K562 (cell line): ENCODE results near the gene PPM1L. TPM values are rescaled to one million over a fixed set of nuclear protein-coding genes. Genes with fewer than 3 reads are reported as not detected.

ENCODE experiments used
- ATAC-seq: fragments of 200-7000 bp; cut with Tn5 transposase; 3 replicates; pipeline ENCODE4 v1.9.1; 2020; ENCODE audit warnings: moderate library complexity
- BruUV-seq: library from RNA; stranded (reverse); fragments of 400-500 nt; replicated peaks from 2 replicates; lab custom pipeline; 2021; lab: Mats Ljungman, UMichigan
- CTCF ChIA-PET: fragments of 300-600 bp; formaldehyde crosslinking; extraction: SDS; loops from one replicate; lab custom pipeline; 2021; ENCODE audit warnings: low intra/inter-chr PET ratio; lab: Yijun Ruan, JAX
- POLR2A ChIA-PET: fragments of 300-600, 350-650 bp; sonication (Branson Sonifier 250); formaldehyde crosslinking; extraction: SDS; loops from one replicate; lab custom pipeline; 2021; ENCODE audit warnings: antibody characterized with exemption, inconsistent platforms; lab: Yijun Ruan, JAX
- DNase-seq, 4 experiments: peaks; one replicate each; pipeline versions ENCODE4 v3.0.0 to v3.0.0-alpha.2; 2011 to 2018; ENCODE audit warnings: low spot score in 3 of 4, mixed read lengths in 3 of 4; ENCODE audit errors: extremely low read depth in 1 of 4
- FAIRE-seq: peaks from 2 replicates; lab custom pipeline; 2011; peaks lifted over from hg19 to GRCh38; lab: Jason Lieb, UNC
- H2AFZ ChIP-seq: 2 replicates; pipeline ENCODE4 v1.6.0; 2011; ENCODE audit warnings: low read depth, low read length, control low read depth, inconsistent platforms
- H3K27ac ChIP-seq: fragments of 200-600 bp; 3 replicates; pipeline ENCODE4 v1.8.0; 2011; ENCODE audit warnings: low read depth, mild to moderate bottlenecking, control low read depth, inconsistent platforms, low read length, moderate library complexity, mixed read lengths; ENCODE audit errors: extremely low read depth
- H3K27me3 ChIP-seq, 2 experiments: fragments of 300-600 bp in 1 of 2; 2 replicates in 1 of 2; 3 replicates in 1 of 2; pipeline versions ENCODE4 v1.6.0 to v1.8.0; 2011; ENCODE audit warnings: inconsistent platforms in 2 of 2, low read length in 2 of 2, mild to moderate bottlenecking in 1 of 2, mixed read lengths in 1 of 2, moderate library complexity in 1 of 2; ENCODE audit not compliant: control insufficient read depth in 2 of 2, insufficient read depth in 2 of 2
- H3K36me3 ChIP-seq: fragments of 300-600 bp; 3 replicates; pipeline ENCODE4 v1.8.0; 2011; ENCODE audit warnings: mild to moderate bottlenecking, low read length, inconsistent platforms; ENCODE audit not compliant: control insufficient read depth, insufficient read depth
- H3K4me1 ChIP-seq, 2 experiments: fragments of 200-600 bp in 1 of 2; replicated peaks in 1 of 2; 2 replicates in 1 of 2; 3 replicates in 1 of 2; pipeline versions ENCODE4 v1.5.1 to v1.8.0; 2011; ENCODE audit warnings: inconsistent platforms in 2 of 2, low read length in 2 of 2, mild to moderate bottlenecking in 1 of 2, mixed read lengths in 1 of 2, moderate library complexity in 1 of 2; ENCODE audit not compliant: control insufficient read depth in 2 of 2, insufficient read depth in 2 of 2
- H3K4me2 ChIP-seq: 2 replicates; pipeline ENCODE4 v1.6.1; 2011; ENCODE audit warnings: low read length, control low read depth, inconsistent platforms, mixed read lengths; ENCODE audit not compliant: insufficient read depth
- H3K4me3 ChIP-seq: fragments of 200-600 bp; sonication (generic), shearing (Covaris generic); 2 replicates; pipeline ENCODE4 v1.5.1; 2016; ENCODE audit warnings: control low read depth, inconsistent platforms
- H3K79me2 ChIP-seq: fragments of 200-600 bp; 3 replicates; pipeline ENCODE4 v1.8.0; 2011; ENCODE audit warnings: low read length, inconsistent platforms; ENCODE audit not compliant: control insufficient read depth, insufficient read depth
- H3K9ac ChIP-seq, 2 experiments: 2 replicates each; pipeline versions ENCODE4 v1.6.0 to v1.6.1; 2011; ENCODE audit warnings: low read depth in 2 of 2, low read length in 2 of 2, control low read depth in 1 of 2, inconsistent platforms in 1 of 2, mild to moderate bottlenecking in 1 of 2, mixed read lengths in 1 of 2; ENCODE audit not compliant: insufficient read depth in 1 of 2
- H3K9me1 ChIP-seq: one replicate; pipeline ENCODE4 v1.6.0; 2011; ENCODE audit warnings: inconsistent platforms, mild to moderate bottlenecking, low read length, moderate library complexity; ENCODE audit not compliant: control insufficient read depth, insufficient read depth
- H3K9me3 ChIP-seq: replicated peaks from 2 replicates; pipeline ENCODE4 v1.5.1; 2011; ENCODE audit warnings: low read depth, low read length, inconsistent platforms; ENCODE audit not compliant: control insufficient read depth, insufficient read depth
- H4K20me1 ChIP-seq: replicated peaks from 2 replicates; pipeline ENCODE4 v1.6.1; 2011; ENCODE audit warnings: low read length, inconsistent platforms, mixed read lengths; ENCODE audit not compliant: control insufficient read depth, insufficient read depth
- BCOR ChIP-seq: fragments of 450-650 bp; IDR thresholded peaks from 2 replicates; pipeline ENCODE4 v1.6.1; 2016
- FOXJ2 ChIP-seq: fragments of 200-800 bp; sonication (Bioruptor generic); IDR thresholded peaks from 2 replicates; pipeline ENCODE4 v1.6.1; 2016; ENCODE audit warnings: missing genetic modification characterization, missing compliant biosample characterization
- HCFC1 ChIP-seq: IDR thresholded peaks from 2 replicates; pipeline ENCODE4 v1.6.1; 2012; ENCODE audit warnings: low read depth, low read length, improper control_type of control experiment
- HDAC3 ChIP-seq: fragments of 450-650 bp; IDR thresholded peaks from 2 replicates; pipeline ENCODE4 v1.6.1; 2018; ENCODE audit warnings: borderline replicate concordance, mild to moderate bottlenecking, moderate library complexity; ENCODE audit not compliant: partially characterized antibody
- RBM17 ChIP-seq: fragments of 200-400 bp; formaldehyde crosslinking; IDR thresholded peaks from 2 replicates; pipeline ENCODE4 v1.6.1; 2017; ENCODE audit warnings: low read depth, mild to moderate bottlenecking, low read length, borderline replicate concordance
- THRAP3 ChIP-seq: fragments of 450-650 bp; IDR thresholded peaks from 2 replicates; pipeline ENCODE4 v1.6.1; 2016; ENCODE audit warnings: mild to moderate bottlenecking, inconsistent platforms, borderline replicate concordance
- ZNF561 ChIP-seq: fragments of 450-650 bp; formaldehyde crosslinking; conservative IDR thresholded peaks from 2 replicates; pipeline ENCODE4 v1.4.0; 2020; ENCODE audit warnings: mild to moderate bottlenecking, moderate library complexity
- WGBS: fragments of 100-300 bp; shearing (Covaris generic); methylation state at CpG from one replicate; pipeline ENCODE4 v1.1.6; 2016; ENCODE audit warnings: low coverage, mixed read lengths; ENCODE audit not compliant: insufficient coverage; ENCODE audit errors: missing lambda C conversion rate; 5-methylcytosine and 5-hydroxymethylcytosine counted together
- in situ Hi-C: fragments of 300-500 bp; cut with MboI; formaldehyde crosslinking; loops from 4 replicates; pipeline ENCODE4 v1.15.0; 2018; ENCODE audit warnings: inconsistent platforms, mixed read lengths
- intact Hi-C: fragments of 100-400 bp; cut with micrococcal nuclease; formaldehyde crosslinking; loops from 2 replicates; pipeline ENCODE4 v1.14.2; 2022
- polyA plus RNA-seq, 8 experiments: library from polyadenylated mRNA; depleted of rRNA in 4 of 8; stranded (reverse) in 5 of 8; unstranded in 3 of 8; fragments of >200 nt; fragmentation: Nextera tagmentation in 2 of 8; fragmentation: Illumina TruSeq in 1 of 8; extraction: Ambion mirVana in 2 of 8; extraction: Trizol in 1 of 8; gene quantifications; 2 replicates each; pipeline versions ENCODE4 v1.2.1 to v1.2.3, GENCODE V29; 2011 to 2014; ENCODE audit warnings: inconsistent platforms in 1 of 8, missing spikeins in 1 of 8
- total RNA-seq, 7 experiments: library from RNA; depleted of rRNA in 6 of 7; stranded (reverse); fragments of >200 nt in 6 of 7; fragmentation: Illumina TruSeq in 2 of 7; extraction: Trizol in 2 of 7; gene quantifications; 2 replicates each; pipeline versions ENCODE4 v1.2.1 to v1.2.3, GENCODE V29; 2011 to 2021; ENCODE audit warnings: low replicate concordance in 1 of 7
- TF ChIP-seq, protein P1 (sequence below): fragments of 150-350 bp; IDR thresholded peaks from 2 replicates; pipeline ENCODE4 v1.6.1; 2014; ENCODE audit warnings: low read depth, mild to moderate bottlenecking, low read length, borderline replicate concordance
- TF ChIP-seq, protein P2 (sequence below), 2 experiments: fragments of 450-650 bp in 1 of 2; sonication (generic) in 1 of 2; formaldehyde crosslinking in 1 of 2; IDR thresholded peaks; 2 replicates each; pipeline versions ENCODE4 v1.7.1 to v1.9.0; 2016 to 2022; ENCODE audit warnings: inconsistent platforms in 1 of 2, mild to moderate bottlenecking in 1 of 2, missing genetic modification reagents in 1 of 2

PPM1L gene
- total and polyA plus RNA-seq, 9 of the 15 experiments (the other 6 are each of a cell fraction or from before 2014, with no cell fraction given), result 0.01 to 0.41 (median 0.14) TPM

DNA sequence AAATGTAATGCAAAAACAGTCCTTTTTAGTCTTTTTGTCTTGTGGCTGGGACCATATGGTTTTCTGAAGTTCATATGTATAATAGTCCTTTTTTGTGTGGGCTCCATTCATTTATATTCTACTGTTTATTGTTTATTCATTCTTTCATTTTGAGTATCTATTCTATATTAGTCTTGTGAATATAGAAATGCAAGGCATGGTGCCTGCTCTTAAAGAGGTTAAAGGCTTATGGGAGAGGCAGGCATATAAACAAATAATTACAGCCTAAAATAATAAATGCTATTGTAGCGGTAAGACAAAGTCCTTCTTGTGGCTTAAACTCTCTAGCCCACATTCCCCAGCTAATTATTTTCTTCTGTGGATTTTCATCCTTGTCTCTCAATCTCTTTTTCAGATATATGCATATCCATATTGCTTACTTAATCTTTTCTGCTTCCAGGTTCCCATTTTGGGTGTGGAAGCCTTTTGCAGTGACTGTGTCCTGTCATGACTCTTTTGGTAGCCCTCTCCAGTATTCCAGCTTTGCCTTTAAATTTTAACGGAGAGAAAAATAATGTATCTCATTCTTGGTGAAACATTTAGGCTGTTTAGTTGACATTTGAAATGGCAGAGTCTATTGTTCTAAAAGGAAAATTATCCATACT lies 101.6 kb downstream of the PPM1L start:
- Histone ChIP-seq H3K4me3 (no peak overlapping the region), H3K9me3 (no peaks in the 10 kb centered on the region), H3K9me1 (no peaks in the 10 kb centered on the region), H4K20me1 (no peaks in the 10 kb centered on the region), H3K4me1 (no peaks in the 10 kb centered on the region), H3K27me3 (no peaks in the 10 kb centered on the region), H3K9ac (no peak overlapping the region), H3K27ac (no peak overlapping the region), H3K79me2 (no peaks in the 10 kb centered on the region), H2AFZ (no peak overlapping the region), H3K4me2 (no peak overlapping the region), H3K36me3 (no peaks in the 10 kb centered on the region)
- 0% methylated on average over 2 of the region's 2 CpGs for WGBS
- POLR2A ChIA-PET, result no interaction called here
- DNase-seq (no peak), ATAC-seq (no peak), FAIRE-seq (no peak)
- intact Hi-C loops (no loop called here), in situ Hi-C loops (no loop called here)
- no TSS peak for BruUV-seq
- CTCF ChIA-PET, result no interaction called here
- no peak for TF ChIP-seq HCFC1
- no peak for TF ChIP-seq FOXJ2
- no peak for TF ChIP-seq ZNF561
- no peak for TF ChIP-seq THRAP3
- TF ChIP-seq, protein P1, sequence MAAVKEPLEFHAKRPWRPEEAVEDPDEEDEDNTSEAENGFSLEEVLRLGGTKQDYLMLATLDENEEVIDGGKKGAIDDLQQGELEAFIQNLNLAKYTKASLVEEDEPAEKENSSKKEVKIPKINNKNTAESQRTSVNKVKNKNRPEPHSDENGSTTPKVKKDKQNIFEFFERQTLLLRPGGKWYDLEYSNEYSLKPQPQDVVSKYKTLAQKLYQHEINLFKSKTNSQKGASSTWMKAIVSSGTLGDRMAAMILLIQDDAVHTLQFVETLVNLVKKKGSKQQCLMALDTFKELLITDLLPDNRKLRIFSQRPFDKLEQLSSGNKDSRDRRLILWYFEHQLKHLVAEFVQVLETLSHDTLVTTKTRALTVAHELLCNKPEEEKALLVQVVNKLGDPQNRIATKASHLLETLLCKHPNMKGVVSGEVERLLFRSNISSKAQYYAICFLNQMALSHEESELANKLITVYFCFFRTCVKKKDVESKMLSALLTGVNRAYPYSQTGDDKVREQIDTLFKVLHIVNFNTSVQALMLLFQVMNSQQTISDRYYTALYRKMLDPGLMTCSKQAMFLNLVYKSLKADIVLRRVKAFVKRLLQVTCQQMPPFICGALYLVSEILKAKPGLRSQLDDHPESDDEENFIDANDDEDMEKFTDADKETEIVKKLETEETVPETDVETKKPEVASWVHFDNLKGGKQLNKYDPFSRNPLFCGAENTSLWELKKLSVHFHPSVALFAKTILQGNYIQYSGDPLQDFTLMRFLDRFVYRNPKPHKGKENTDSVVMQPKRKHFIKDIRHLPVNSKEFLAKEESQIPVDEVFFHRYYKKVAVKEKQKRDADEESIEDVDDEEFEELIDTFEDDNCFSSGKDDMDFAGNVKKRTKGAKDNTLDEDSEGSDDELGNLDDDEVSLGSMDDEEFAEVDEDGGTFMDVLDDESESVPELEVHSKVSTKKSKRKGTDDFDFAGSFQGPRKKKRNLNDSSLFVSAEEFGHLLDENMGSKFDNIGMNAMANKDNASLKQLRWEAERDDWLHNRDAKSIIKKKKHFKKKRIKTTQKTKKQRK, result no peak
- no peak for TF ChIP-seq HDAC3
- no peak for TF ChIP-seq RBM17
- TF ChIP-seq, protein P2, sequence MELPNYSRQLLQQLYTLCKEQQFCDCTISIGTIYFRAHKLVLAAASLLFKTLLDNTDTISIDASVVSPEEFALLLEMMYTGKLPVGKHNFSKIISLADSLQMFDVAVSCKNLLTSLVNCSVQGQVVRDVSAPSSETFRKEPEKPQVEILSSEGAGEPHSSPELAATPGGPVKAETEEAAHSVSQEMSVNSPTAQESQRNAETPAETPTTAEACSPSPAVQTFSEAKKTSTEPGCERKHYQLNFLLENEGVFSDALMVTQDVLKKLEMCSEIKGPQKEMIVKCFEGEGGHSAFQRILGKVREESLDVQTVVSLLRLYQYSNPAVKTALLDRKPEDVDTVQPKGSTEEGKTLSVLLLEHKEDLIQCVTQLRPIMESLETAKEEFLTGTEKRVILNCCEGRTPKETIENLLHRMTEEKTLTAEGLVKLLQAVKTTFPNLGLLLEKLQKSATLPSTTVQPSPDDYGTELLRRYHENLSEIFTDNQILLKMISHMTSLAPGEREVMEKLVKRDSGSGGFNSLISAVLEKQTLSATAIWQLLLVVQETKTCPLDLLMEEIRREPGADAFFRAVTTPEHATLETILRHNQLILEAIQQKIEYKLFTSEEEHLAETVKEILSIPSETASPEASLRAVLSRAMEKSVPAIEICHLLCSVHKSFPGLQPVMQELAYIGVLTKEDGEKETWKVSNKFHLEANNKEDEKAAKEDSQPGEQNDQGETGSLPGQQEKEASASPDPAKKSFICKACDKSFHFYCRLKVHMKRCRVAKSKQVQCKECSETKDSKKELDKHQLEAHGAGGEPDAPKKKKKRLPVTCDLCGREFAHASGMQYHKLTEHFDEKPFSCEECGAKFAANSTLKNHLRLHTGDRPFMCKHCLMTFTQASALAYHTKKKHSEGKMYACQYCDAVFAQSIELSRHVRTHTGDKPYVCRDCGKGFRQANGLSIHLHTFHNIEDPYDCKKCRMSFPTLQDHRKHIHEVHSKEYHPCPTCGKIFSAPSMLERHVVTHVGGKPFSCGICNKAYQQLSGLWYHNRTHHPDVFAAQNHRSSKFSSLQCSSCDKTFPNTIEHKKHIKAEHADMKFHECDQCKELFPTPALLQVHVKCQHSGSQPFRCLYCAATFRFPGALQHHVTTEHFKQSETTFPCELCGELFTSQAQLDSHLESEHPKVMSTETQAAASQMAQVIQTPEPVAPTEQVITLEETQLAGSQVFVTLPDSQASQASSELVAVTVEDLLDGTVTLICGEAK (IDR thresholded peaks at IDR 0.05), result no peak
- TF ChIP-seq, protein P2 (CRISPR knock-in tag; IDR thresholded peaks at IDR 0.05), result no peak
- TF ChIP-seq BCOR, result no peak
